K562 treated with DMSO at 1 percent for 48 hours (cell line): ENCODE measurements around the gene MYBPC2. TPM values are rescaled to one million over a fixed set of nuclear protein-coding genes. Genes with fewer than 3 reads are reported as not detected.

Experiments
- total RNA-seq: library from RNA; unstranded; fragments of 300-600 nt; gene quantifications from 2 replicates; pipeline ENCODE4 v1.2.3, GENCODE V29; 2022; ENCODE audit warnings: low replicate concordance; ENCODE audit errors: extremely low read depth

MYBPC2 gene
- not detected in 2 replicates for total RNA-seq

GRCh38 chr19:50432221-50433028 lies at the start of gene MYBPC2:
Gene MYBPC2, plus strand, starts transcription at chr19:50432892. Its CDS starts 62 bp downstream, at chr19:50432954.

GRCh38 chr19:50383852-50384684 lies 48.6 kb upstream of the MYBPC2 start, which contains the start of gene POLD1:
Gene POLD1, plus strand, starts transcription at chr19:50384347. Its CDS starts 14,505 bp downstream, at chr19:50398852.

DNA sequence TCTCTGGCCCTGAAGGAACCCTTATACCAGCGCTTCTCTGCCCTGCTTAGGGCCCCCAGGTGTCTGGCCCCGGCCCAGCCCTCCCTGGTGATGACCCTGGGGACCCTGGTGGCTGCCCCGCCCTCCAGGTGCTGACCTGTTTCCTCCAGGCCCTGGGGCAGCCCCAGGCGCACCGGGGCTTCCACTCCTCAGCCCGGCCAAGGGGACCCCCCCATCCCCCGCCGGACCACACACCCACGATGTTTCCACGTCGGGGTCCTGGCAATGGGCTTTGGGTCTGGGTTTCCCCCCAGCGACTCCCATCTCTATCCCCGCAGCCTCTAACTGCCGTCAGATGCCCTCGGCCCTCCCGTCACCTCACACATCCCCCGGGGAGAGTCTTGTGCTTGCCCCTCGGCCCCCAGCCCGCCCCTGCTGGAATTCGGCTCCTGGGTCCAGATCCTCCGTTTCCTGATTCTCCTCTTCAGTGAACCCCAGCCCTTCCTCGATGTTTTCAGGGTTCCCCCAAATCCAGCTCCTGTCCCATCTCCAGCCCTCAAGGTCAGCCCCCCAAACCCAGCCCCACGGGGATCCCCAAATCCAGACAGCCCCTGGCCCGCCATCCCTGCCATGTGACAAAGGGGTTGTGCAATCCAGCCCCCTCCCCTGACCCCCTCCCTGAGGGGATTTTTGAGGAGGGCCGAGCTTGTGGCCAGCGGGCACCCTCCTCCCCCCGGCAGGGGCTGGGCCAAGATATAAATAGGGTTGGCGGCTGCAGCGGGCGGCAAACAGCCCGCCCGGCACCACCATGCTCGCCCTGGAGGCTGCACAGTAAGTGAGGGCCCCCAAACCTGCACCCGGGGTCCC lies 14.3 kb upstream of the MYBPC2 start, which contains the start of gene SPIB:
SPIB (plus strand) TSS at position 763 of the 846 bp plus-strand sequence; CDS start at position 788, 25 bp downstream.

DNA sequence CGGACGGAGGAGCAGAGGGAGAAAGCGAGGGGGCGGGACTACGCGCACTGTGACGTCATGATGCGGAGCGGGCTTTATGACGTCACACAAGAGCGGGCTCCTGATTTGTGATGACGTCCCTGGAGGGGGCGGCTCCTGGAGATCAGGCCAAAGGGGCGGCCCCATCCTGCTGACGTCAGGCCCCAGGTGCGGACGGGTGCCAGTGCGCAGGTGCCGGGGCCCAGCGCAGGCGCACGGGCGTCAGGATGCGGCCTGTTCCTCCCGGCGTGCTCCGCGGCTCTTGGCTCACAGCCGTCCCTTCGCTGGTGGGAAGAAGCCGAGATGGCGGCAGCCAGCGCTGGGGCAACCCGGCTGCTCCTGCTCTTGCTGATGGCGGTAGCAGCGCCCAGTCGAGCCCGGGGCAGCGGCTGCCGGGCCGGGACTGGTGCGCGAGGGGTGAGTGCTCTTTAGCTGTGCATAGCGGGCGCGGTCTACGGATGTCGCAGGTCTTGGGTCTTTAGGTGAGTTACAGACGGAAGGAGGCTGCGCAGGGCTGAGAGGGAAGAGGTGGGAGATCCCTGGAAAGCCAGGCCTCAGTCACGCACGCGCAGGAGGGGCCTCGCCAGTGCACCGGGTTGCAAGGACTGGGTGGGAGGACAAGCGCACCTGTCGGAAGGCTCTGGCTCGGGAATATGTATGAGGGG lies 43.7 kb downstream of the MYBPC2 start, which contains the start of the genes EMC10 and GARIN5A:
EMC10 (plus strand) TSS at position 284 of the 683 bp plus-strand sequence; CDS start at position 322, 38 bp downstream.
GARIN5A (minus strand) TSS at position 625 of the 683 bp plus-strand sequence; CDS start at position 165, 460 bp downstream.

DNA sequence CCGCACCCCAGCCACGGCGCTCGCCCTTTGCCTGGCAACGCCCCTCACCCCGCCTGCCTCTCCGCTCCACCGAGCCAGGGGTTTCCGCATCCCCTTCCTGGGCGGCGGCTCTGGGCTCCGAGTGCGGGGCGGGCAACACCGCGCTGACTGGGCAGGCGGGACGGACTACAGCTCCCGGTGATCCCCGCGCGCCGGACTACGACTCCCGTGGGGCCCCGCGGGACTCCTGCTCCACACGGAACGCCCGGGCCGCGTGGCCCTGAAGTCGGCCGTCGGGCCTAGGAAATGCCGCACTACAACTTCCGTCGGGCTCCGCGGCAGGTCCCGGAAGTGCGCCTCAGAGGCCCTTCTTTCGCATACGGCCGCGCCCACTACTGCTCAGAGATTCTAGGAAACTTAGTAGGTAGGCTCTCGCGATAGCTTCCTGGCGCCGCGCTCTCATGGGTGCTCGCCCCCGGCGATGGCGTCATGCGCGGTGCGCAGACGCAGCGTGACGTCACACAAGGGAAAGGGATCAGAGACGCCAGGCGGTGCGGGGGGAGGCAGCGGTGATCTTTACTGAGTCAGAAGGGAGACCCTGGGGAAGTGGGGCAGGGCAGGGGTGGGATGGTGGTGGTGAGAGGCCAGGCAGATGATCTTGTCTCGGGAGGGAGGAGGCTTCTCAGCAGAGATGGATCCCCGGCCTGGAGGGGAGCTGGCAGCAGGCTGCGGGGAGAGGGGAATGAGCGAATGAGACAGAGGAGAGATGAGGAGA lies 78.6 kb downstream of the MYBPC2 start, which contains the start of gene JOSD2:
JOSD2 (minus strand) TSS at position 123 of the 754 bp plus-strand sequence. CDS start 760 bp downstream, outside the sequence.

GRCh38 chr19:50513746-50514345 lies 81.2 kb downstream of the MYBPC2 start, which contains the start of gene ASPDH:
Gene ASPDH, minus strand, starts transcription at chr19:50513913. Its CDS starts 90 bp downstream, at chr19:50513823.

Other genes with a start within 250 kb of the MYBPC2 start
- gene MYH14, start 229.3 kb upstream of the MYBPC2 start, total RNA-seq = not detected in 2 replicates
- gene KCNC3, start 103.5 kb upstream of the MYBPC2 start, total RNA-seq = not detected in 2 replicates
- not detected in 2 replicates for gene NAPSA, start 67.3 kb upstream of the MYBPC2 start, total RNA-seq
- not detected in 2 replicates for gene NR1H2, start 56.4 kb upstream of the MYBPC2 start, total RNA-seq
- gene POLD1, start 48.5 kb upstream of the MYBPC2 start, total RNA-seq = not detected in 2 replicates
- gene SPIB, start 14.0 kb upstream of the MYBPC2 start, total RNA-seq = not detected in 2 replicates
- gene EMC10, start 43.6 kb downstream of the MYBPC2 start, total RNA-seq = not detected in 2 replicates
- gene GARIN5A, start 44.0 kb downstream of the MYBPC2 start, total RNA-seq = not detected in 2 replicates
- gene JOSD2, start 78.3 kb downstream of the MYBPC2 start, total RNA-seq = not detected in 2 replicates
- not detected in 2 replicates for gene ASPDH, start 81.0 kb downstream of the MYBPC2 start, total RNA-seq
- not detected in 2 replicates for gene LRRC4B, start 135.5 kb downstream of the MYBPC2 start, total RNA-seq
- gene SYT3, start 207.0 kb downstream of the MYBPC2 start, total RNA-seq = not detected in 2 replicates
- gene C19orf81, start 216.6 kb downstream of the MYBPC2 start, total RNA-seq = not detected in 2 replicates